ENCODE results near the gene RAMP1.

The RAMP1 gene

GRCh38 chr2:237917696-237918374 lies 58.4 kb downstream of the RAMP1 start:
- DNase-seq (ENCODE audit: low read depth in 2 of 2): no peak

DNA sequence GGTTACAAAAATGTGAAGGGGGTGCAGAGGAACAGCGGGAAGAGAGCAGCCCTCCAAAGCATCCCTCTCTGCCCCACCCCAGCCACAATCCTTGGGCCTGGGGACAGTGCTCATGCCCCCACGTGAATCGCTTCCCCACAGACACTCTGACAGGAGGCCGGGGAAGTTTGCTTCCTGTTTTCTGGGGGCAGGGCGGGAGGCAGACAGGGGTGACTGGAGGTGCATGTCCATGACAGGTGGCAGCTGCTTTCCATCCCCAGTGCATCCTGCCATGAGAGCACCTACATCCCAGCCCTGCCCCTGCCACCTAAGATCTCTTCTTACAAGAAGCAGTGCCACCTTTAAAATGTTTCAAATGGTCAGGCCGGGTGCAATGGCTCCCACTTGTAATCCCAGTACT lies 60.2 kb downstream of the RAMP1 start:
- DNase-seq (ENCODE audit: low read depth in 2 of 2): no peak

DNA sequence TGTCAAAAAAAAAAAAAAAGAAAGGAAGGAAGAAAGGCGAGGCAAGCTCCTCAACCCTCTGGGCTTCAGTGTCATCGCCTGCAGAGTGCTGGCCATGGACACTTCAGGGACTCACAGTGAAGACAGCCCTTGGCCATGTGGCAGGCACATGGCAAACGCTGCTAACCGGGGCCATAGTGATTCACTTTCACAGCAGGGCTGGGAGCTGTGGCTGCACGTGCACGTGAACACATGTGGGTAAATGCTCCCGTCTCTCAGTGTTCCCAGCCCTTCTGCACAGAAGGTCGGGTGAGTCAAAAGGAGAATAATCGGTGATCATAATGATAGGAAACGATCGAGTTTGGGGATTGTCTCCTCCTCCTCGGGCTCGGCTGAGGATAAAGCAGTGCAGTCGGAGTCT lies 61.2 kb downstream of the RAMP1 start:
- DNase-seq (ENCODE audit: low read depth in 2 of 2): peak; percentile 29 to 36

- no peak for DNase-seq (ENCODE audit: low read depth in 2 of 2)
Measured at GRCh38 chr2:237921967-237922492, 62.6 kb downstream of the RAMP1 start.

DNA sequence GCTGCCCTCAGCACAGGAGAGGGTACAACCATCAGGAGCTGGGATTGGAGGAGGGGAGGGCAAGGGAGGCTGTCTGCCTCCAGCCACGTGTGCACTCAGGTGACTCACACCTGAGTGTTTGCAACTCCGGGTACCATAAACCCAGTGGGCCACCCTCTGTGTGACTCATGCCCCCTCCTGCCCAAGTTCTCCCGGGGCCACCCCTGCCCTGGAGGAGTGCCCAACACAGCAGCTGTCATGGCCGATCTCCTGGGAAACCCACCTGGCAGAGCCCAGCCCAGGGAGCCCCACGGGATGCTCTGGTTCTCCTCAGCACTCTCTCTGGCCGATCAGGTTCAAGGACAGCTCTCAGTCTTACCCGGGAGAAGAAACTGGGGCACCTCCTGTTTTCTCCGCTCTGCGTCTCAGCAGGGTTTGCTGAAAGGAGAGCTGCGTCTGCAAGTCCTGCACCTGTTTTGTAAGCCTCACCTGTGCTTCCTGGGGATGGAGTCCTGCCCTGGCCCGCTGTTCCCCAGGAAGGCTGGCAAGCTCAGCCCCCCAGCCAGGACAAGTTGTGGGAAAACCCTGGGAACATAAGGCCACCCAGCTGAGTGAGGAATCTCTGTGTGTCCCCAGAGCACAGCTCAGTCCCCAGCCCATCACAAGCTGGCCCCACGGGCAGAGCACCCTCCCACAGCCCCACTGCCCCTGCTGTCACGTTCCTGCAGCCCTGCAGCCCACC lies 63.4 kb downstream of the RAMP1 start:
- no peak for DNase-seq (ENCODE audit: low read depth in 2 of 2)

- DNase-seq (ENCODE audit: low read depth in 2 of 2): peak; percentile 20 to 27
Measured at GRCh38 chr2:237923481-237924163, 64.2 kb downstream of the RAMP1 start.

GRCh38 chr2:237924164-237924534 lies 64.7 kb downstream of the RAMP1 start:
- no peak for DNase-seq (ENCODE audit: low read depth in 2 of 2)

GRCh38 chr2:237927135-237927534 lies 67.7 kb downstream of the RAMP1 start:
- no peak for DNase-seq (ENCODE audit: low read depth in 2 of 2)

DNA sequence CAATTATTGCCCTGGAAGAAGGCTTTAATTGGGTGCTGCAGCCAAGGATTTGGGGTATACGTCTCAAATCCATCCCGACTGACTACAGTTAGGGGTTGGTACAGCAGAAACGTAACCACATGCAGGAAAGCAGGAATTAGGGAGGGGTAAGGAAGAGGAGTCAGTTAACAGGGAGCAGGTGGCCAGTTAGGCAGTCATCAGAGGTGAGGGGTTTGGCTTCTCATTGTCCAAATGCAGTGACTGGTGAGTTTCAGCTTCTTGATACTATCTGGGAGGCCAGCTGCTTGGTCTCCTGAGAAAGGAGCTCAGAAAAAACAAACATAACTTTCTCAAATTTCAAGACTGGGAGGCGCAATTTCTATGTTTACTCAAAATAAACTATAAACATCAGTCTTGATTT lies 68.6 kb downstream of the RAMP1 start:
- DNase-seq (ENCODE audit: low read depth in 2 of 2): no peak

GRCh38 chr2:237929979-237930378 lies 70.6 kb downstream of the RAMP1 start:
- no peak for DNase-seq (ENCODE audit: low read depth in 2 of 2)

DNA sequence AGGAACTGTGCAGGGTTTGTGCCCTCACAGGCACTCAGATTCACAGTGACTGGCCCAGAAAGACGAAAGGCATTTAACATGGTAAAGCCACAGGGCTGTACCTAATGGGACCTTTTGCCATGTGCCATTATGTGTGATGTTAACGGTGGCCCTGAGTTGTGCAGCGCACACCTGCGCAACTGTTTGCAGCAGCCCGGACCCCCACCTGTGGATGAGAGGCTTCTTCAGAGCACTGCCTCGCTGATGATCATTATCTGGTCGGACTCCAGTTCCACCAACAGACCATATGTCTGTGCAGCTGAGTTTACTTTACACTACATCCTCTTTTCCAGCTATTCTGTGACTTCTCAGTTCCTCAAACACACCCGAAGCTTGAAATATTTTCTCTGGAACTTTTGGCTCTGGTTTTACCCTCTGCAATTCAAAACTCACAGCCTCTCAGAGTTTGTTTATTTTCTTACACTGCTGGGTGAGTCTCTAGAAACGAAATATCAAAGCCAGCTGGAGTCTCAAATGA lies 71.8 kb downstream of the RAMP1 start:
- peak; percentile 39 to 44 for DNase-seq (ENCODE audit: low read depth in 2 of 2)

DNA sequence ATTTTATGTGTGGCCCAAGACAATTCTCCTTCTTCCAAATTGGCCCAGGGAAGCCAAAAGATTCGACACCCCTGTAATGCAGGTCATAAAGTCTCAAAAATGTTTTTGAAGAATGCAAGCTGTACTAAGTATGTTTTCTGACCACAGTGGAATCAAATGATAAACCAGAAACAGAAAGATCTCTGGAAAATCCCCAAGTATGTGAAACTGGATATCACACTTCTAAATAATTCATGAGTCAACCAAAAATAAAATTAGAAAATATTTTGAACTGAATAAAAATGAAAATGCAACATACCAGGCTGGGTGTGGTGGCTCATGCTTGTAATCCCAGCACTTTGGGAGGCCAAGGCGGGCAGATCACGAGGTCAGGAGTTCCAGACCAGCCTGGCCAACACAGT lies 73.3 kb downstream of the RAMP1 start:
- peak; percentile 76 to 78 for DNase-seq (ENCODE audit: low read depth in 2 of 2)

DNA sequence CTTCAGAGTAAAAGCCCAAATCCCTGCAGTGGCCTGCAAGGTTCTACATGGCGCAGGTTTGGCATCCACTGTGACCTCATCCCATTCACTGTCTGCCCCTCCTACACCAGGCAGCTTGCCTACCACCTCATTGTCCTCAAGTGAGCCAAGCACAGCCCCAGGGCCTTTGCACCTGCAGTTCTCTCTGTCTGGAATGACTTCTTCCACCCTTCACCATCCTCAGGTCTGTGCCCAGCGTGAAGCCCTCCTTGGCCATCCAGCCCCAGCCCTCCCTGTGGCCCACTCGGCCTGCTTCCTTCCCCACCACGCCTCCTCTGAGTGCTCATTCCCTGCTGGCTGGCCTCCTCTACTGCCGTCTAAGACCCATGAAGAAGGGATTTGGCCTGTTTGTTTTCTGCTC lies 74.8 kb downstream of the RAMP1 start:
- no peak for DNase-seq (ENCODE audit: low read depth in 2 of 2)

GRCh38 chr2:237935740-237936452 lies 76.5 kb downstream of the RAMP1 start:
- no peak for DNase-seq (ENCODE audit: low read depth in 2 of 2)

GRCh38 chr2:237939251-237939650 lies 79.8 kb downstream of the RAMP1 start:
- DNase-seq (ENCODE audit: low read depth in 2 of 2): no peak

GRCh38 chr2:237940828-237941227 lies 81.4 kb downstream of the RAMP1 start:
- DNase-seq (ENCODE audit: low read depth in 2 of 2): no peak

DNA sequence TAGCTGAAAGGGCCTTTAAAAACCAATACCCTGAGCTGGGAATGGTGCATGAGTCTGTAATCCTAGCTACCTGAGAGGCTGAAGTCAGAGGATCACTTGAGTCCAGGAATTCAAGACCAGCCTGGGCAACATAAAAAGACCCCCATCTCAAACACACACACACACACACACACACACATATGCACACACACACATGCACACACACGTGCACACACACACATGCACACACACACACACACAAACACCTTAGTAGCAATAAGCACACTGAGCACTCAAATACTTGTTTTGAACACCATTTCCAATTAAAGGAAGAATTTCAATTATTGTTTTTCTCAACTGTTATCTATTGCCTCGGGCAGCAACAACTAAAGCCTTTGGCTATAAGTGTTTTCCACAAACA lies 81.8 kb downstream of the RAMP1 start:
- DNase-seq (ENCODE audit: low read depth in 2 of 2): no peak

GRCh38 chr2:237942513-237942899 lies 83.1 kb downstream of the RAMP1 start:
- no peak for DNase-seq (ENCODE audit: low read depth in 2 of 2)

- DNase-seq (ENCODE audit: low read depth in 2 of 2): no peak
Measured at GRCh38 chr2:237943395-237944094, 84.1 kb downstream of the RAMP1 start.

GRCh38 chr2:237944302-237944701 lies 84.9 kb downstream of the RAMP1 start:
- DNase-seq (ENCODE audit: low read depth in 2 of 2): no peak

DNA sequence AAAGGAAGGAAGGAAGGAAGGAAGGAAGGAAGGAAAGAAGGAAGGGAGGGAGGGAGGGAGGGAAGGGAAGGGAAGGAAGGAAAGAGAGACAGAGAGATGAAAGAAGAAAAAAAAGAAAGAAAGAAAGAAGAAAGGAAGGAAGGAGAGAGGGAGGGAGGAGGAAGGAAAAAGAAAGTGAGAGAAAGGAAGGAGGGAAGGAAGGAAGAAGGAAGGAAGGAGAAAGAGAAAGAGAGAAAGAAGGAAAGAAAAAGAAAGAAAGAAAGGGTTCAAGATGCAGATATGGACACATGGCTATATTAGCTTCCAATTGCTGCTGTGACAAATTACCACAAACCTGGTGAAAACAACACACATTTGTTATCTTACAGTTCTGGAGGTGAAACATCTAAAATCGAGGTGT lies 87.0 kb downstream of the RAMP1 start:
- DNase-seq (ENCODE audit: low read depth in 2 of 2): no peak

Data from fibroblast of skin of left quadriceps (primary cell).